ENCODE measurements around the gene RHOG.

DNA sequence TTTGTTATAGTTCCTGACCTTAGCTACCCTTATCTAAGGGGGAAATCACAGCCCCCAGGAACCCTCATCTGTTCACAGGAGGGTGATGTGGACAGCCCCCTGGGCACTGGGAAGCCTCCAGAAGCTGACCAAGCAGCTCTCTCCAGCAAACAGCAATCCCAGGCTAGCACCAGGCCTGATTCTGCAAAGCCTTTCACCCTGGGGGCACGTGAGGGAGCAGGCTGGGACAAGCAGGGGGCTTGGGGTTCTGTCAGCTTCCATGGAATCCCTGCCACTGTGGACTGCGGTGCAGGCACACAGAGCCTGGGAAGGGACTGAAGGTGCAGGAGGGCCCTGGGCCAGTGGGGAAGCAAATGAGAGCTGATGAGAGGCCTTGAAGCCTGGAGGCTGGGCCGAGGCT is 30.3 kb downstream of the RHOG start:
- TF ChIP-seq, protein P1, sequence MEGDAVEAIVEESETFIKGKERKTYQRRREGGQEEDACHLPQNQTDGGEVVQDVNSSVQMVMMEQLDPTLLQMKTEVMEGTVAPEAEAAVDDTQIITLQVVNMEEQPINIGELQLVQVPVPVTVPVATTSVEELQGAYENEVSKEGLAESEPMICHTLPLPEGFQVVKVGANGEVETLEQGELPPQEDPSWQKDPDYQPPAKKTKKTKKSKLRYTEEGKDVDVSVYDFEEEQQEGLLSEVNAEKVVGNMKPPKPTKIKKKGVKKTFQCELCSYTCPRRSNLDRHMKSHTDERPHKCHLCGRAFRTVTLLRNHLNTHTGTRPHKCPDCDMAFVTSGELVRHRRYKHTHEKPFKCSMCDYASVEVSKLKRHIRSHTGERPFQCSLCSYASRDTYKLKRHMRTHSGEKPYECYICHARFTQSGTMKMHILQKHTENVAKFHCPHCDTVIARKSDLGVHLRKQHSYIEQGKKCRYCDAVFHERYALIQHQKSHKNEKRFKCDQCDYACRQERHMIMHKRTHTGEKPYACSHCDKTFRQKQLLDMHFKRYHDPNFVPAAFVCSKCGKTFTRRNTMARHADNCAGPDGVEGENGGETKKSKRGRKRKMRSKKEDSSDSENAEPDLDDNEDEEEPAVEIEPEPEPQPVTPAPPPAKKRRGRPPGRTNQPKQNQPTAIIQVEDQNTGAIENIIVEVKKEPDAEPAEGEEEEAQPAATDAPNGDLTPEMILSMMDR (IDR thresholded peaks at IDR 0.05), result no peak
- TF ChIP-seq POLR2A (IDR thresholded peaks at IDR 0.05), result no peak
